ENCODE measurements around the gene FAM135A. TPM values are rescaled to one million over a fixed set of nuclear protein-coding genes. Genes with fewer than 3 reads are reported as not detected.
"Not testable (repeated sequence)": the region's sequence is repeated elsewhere in the genome, so short reads cannot be mapped to it uniquely, and the experiment has no call there.

The FAM135A gene
- total and polyA plus RNA-seq, 12 donors, result 6.8 to 33.9 (median 13.7) TPM

GRCh38 chr6:70547313-70547712 is 134.0 kb downstream of the FAM135A start:
- H3K9me3 ChIP-seq (replicated peaks in 1 of 3), result peaks cover 0 to 8% (median 0%) of the 10 kb centered on the region in 3 donors
- intact Hi-C loops (cut with DNase I), result no loop called here
- peak in 5 of 6 experiments; percentile 17 to 39 (median 34) for TF ChIP-seq CTCF (IDR thresholded peaks at IDR 0.05)
- no peak for TF ChIP-seq POLR2A (IDR thresholded peaks at IDR 0.05)

GRCh38 chr6:70547905-70548304 is 134.6 kb downstream of the FAM135A start:
- Histone ChIP-seq H3K9me3 (replicated peaks in 1 of 3) (peaks cover 0 to 8% (median 0%) of the 10 kb centered on the region in 3 donors), H3K4me3 (no peak overlapping the region), H3K27ac (no peak overlapping the region), H3K4me1 (replicated peaks in 1 of 2) (no peaks in the 10 kb centered on the region), H3K36me3 (replicated peaks in 1 of 2) (no peaks in the 10 kb centered on the region), H3K27me3 (no peaks in the 10 kb centered on the region)
- WGBS, 4 donors, result 83 to 89% (median 87%) methylated on average over 3 of the region's 3 CpGs
- DNase-seq, result no peak
- intact Hi-C loops (cut with DNase I), result no loop called here
- TF ChIP-seq POLR2A (IDR thresholded peaks at IDR 0.05) (no peak), CTCF (IDR thresholded peaks at IDR 0.05) (no peak)

More at GRCh38 chr6:70547313-70547712, 134.0 kb downstream of the FAM135A start:
- no peak overlapping the region for H3K27ac ChIP-seq
- no peaks in the 10 kb centered on the region for H3K4me1 ChIP-seq (replicated peaks in 1 of 2)
- no peak for DNase-seq
- H3K36me3 ChIP-seq (replicated peaks in 1 of 2), result no peaks in the 10 kb centered on the region
- no peak overlapping the region for H3K4me3 ChIP-seq
- no peaks in the 10 kb centered on the region for H3K27me3 ChIP-seq

GRCh38 chr6:70549327-70549726 is 136.0 kb downstream of the FAM135A start:
- Histone ChIP-seq H3K4me1 (replicated peaks in 1 of 2) (no peaks in the 10 kb centered on the region), H3K9me3 (replicated peaks in 1 of 3) (peaks cover 0 to 8% (median 0%) of the 10 kb centered on the region in 3 donors), H3K4me3 (no peak overlapping the region), H3K36me3 (replicated peaks in 1 of 2) (no peaks in the 10 kb centered on the region), H3K27ac (no peak overlapping the region), H3K27me3 (no peaks in the 10 kb centered on the region)
- DNase-seq, result no peak
- intact Hi-C loops (cut with DNase I), result no loop called here
- TF ChIP-seq CTCF (IDR thresholded peaks at IDR 0.05) (no peak), POLR2A (IDR thresholded peaks at IDR 0.05) (no peak)

- Histone ChIP-seq H3K4me1 (replicated peaks in 1 of 2) (no peaks in the 10 kb centered on the region), H3K27ac (no peak overlapping the region), H3K36me3 (replicated peaks in 1 of 2) (no peaks in the 10 kb centered on the region), H3K9me3 (replicated peaks in 1 of 3) (peaks cover 0 to 5% (median 0%) of the 10 kb centered on the region in 3 donors), H3K4me3 (no peak overlapping the region), H3K27me3 (no peaks in the 10 kb centered on the region)
- TF ChIP-seq POLR2A (IDR thresholded peaks at IDR 0.05), result no peak
- no peak for TF ChIP-seq CTCF (IDR thresholded peaks at IDR 0.05)
- no peak for DNase-seq
- WGBS, 4 donors, result 91 to 100% (median 92%) methylated on average over 1 of the region's 1 CpG
- intact Hi-C loops (cut with DNase I), result no loop called here
Measured at GRCh38 chr6:70551566-70551965, 138.3 kb downstream of the FAM135A start.

- intact Hi-C loops (cut with DNase I); H3K4me3 ChIP-seq; H3K27me3 ChIP-seq; H3K36me3 ChIP-seq (replicated peaks in 1 of 2); H3K4me1 ChIP-seq (replicated peaks in 1 of 2); H3K9me3 ChIP-seq (replicated peaks in 1 of 3); H3K27ac ChIP-seq; DNase-seq: not testable (repeated sequence)
- 84 to 93% (median 87%) methylated on average over 13 of the region's 13 CpGs for WGBS, 4 donors
Measured at GRCh38 chr6:70552286-70552940, 139.1 kb downstream of the FAM135A start.
